COR-L47 (cell line): Measurements from ENCODE around the gene MYOM3.

Experiments
- DNase-seq: peaks from one replicate; lab custom pipeline; 2025; lab: John Stamatoyannopoulos, UW

Gene MYOM3

DNA sequence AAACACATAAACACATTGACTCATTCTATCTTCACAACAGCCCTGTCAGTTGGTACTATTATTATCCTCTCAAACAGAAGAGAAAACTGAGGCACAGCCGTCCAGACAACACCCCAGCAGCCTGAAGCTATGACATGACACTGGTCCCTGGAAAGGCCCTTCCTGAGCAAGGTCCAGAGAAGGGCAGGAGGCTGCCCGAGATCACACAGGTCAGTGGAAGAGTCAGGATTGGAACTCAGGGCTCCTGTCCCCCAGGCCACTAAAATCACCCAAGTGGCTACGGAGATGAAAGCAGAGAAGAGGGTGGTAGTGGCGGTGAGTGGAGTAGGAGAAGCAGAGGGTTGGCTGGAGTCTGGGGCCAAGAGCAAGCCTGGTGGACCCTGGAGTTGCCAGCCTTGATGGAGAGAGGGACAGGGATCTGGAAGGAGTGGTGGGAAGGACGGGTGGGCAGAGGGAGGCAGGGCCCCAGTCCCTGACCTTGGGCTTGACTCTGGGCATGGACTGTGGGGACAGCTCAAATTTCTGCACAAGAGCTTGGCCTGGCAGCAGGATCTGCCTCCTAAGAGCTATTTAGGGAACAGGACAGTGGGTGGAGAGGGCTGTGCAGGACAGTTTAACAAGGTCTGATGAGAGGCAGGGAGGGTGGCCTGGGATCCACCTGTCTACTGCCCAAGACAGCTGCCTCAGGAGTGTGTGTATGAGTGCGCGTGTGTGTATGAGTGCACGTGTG, 15.8 kb downstream of the MYOM3 start:
- no peak for DNase-seq

GRCh38 chr1:24095140-24095859, 16.6 kb downstream of the MYOM3 start:
- no peak for DNase-seq

GRCh38 chr1:24094554-24094953, 17.4 kb downstream of the MYOM3 start:
- no peak for DNase-seq

DNA sequence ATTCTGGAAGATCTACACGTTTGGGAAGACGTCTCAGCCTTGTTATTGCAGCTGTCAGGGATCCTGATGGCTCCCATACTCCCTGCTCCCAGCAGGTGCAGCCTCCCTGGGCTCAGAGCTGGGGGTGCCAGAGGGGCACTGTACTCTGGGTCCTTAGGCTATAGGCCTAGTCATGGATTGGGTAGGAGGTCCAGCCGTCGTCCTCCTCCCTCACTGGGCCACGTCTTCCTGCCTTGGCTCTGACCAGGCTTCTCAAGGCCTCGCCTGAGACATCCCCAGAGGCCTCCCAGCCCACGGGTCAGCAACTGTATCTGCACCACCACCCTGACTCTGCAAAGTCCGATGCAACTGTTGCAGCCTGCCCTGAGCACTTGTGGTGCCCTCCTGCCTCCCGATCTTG, 18.2 kb downstream of the MYOM3 start:
- DNase-seq = no peak

DNA sequence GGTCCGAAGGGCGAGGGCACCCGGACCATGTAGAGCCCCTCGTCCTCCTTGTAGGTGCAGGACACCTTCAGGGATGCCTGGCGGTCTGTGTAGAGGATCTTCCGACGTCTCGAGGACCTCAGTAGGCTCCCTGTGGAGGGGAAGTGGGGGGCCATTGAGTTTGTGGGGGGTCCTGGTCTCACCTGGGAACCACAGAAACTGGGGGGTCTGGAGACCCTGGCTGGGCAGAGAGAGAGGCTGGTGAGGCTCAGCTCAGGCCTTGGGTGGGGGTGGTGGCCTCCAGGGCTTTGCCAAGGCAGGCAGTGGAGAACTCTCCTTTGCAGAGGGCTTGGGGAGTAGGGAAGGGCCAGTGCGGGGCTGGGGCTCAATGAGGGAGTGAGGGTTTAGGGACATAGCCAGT, 19.0 kb downstream of the MYOM3 start:
- no peak for DNase-seq

DNA sequence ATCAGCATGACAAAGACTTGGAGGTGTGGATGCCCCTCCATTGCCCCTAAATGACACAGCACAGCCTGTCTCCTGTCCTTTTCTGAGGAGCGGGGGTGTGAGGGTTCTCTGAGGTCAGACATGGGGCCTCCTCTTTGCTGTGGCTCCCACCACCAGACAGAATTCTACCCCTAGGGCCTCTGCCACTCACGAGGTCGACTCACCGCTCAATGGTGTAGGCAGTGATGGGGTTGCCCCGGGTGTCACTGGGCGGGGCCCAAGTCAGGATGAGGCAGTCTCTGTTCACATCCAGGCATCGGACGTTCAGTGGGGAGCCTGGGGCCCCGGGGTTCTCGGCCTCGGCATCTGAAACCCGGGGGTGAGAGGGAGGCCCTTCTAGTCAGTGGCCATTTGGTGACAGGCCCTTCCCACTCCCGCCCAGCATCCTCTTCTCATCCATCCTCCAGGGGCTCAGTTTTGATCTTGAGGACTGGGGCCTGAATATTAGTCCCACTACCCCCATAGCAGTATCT, 19.9 kb downstream of the MYOM3 start:
- DNase-seq = no peak

DNA sequence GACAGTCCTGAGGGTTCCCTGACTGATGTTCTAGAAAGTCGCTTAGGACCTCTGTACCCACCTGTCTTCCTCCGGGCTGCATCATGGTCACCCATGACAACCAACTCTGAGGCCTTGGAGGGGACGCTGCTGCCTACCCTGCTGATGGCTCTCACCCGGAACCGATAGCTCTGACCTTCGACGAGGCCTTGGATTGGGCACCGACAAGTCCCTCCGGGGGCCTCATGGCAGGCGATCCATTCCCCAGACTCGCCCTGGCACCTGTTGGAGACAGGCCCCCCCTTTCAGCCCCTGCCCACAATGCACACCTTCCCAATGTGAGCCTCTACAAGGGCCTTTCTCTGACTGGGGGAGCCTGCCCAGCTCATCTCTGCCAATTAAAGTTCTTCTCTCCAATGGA, 21.2 kb downstream of the MYOM3 start:
- DNase-seq = no peak

- DNase-seq = no peak
These were observed 22.0 kb downstream of the MYOM3 start for GRCh38 chr1:24089743-24090555.

GRCh38 chr1:24089027-24089742, 22.8 kb downstream of the MYOM3 start:
- DNase-seq = no peak

- DNase-seq = no peak
These were observed 25.5 kb downstream of the MYOM3 start for GRCh38 chr1:24086466-24086865.

DNA sequence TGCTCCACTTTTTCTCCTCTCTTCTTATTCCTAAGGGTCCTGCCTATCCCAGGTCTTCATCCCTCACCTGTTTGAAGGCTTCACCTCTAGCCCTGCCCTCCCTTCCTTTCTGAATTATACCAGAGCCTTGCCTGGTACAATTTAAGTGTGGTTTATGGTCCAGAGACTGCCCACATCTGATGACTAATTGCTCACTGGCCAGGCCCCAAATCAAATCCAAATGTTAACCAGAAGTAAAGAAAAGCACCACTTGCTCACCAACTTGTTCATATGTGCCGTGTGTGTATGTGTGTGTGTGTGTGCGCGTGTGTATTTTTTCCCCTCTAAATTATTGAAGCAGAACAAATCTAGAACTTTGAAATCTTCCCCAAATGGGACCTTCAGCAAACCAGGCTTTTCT, 26.4 kb downstream of the MYOM3 start:
- no peak for DNase-seq

DNA sequence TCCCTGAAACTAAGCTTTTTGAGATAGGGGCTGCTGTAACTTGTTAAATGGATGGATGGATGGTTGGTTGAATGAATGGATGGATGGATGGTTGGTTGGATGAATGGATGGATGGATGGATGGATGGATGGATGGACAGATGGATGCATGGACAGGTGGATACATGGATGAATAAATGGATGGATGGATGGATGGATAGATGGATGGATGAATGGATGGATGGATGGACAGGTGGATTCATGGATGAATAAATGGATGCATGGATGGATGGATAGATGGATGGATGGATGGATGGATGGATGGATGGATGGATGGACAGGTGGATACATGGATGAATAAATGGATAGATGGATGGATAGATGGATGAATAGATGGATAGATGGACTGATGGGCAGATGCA, 26.9 kb downstream of the MYOM3 start:
- DNase-seq = no peak

- DNase-seq = no peak
These were observed 27.9 kb downstream of the MYOM3 start for GRCh38 chr1:24084050-24084449.

- no peak for DNase-seq
These were observed 29.6 kb downstream of the MYOM3 start for GRCh38 chr1:24082372-24082771.

DNA sequence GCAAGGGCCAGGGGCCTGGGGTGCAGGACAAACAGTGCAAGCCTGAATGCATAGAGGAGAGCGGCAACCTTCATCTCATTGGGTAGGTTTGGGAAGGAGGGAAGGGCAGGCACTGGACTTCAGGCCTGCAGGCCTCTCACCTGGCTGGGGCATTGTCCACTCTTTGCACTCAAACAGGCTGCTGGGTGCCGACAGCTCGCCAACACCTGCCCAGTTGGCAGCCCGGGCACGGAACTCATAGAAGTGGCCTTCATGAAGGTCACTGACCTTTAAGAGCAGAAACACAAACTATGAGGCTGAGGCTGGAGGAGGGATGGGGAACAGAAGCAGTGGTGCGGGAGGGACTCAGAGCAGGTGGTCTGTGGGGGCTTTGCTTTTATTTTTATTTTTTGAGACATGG, 30.7 kb downstream of the MYOM3 start:
- no peak for DNase-seq

- no peak for DNase-seq
These were observed 31.8 kb downstream of the MYOM3 start for GRCh38 chr1:24080131-24080530.

DNA sequence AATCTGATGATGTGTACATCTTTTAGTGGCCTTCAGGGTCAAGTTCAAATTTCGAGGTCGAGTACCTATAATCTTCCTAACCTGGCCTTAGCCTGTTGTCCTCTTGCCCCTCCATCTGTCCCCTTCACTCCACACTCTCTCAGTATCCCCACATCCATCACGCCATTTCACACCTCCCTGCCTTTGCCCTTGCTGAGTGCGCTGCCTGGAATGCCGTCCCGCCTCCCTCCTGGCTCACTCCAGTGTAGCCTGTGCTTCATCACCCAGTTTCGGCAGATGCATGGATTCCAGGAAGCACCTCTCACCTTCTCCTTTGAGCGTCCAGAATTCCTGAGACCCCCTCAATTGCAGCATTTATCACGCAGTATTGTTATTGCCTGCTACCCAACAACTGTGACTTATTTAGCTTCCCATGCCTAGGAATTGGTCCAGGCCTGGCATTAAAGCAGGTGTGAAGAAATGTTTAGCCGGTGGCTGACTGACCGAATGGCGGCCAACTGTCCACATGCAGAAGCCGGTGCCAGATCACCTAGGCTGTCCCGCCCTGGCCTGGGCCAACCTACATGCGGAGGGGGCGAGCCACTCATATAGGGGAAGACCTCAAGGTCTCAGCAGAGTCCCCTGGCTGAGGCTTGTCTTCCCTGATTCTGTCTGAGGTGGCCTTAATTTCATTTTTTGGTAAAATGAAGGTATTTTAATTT, 34.5 kb downstream of the MYOM3 start:
- DNase-seq = no peak

DNA sequence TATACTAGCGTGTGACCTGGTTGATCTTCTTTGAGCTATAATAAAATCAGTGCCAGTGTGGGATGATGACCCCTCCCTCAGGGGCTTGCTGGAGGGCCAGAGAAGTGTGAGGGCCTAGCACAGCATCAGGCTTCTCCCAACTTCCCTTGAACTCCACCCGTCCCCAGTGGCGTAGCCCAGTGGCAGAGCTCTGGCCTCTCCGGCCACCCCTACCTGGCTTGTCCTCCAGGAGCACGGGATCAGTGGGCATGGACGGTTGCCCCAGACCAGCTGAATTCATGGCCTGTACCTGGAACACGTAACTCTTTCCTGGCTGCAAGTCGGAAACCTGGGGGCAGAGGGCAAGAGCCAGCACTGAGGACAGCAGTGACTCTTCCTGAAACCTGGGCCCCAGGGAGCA, 36.0 kb downstream of the MYOM3 start:
- no peak for DNase-seq

GRCh38 chr1:24075590-24075854, 36.4 kb downstream of the MYOM3 start:
- DNase-seq = no peak

DNA sequence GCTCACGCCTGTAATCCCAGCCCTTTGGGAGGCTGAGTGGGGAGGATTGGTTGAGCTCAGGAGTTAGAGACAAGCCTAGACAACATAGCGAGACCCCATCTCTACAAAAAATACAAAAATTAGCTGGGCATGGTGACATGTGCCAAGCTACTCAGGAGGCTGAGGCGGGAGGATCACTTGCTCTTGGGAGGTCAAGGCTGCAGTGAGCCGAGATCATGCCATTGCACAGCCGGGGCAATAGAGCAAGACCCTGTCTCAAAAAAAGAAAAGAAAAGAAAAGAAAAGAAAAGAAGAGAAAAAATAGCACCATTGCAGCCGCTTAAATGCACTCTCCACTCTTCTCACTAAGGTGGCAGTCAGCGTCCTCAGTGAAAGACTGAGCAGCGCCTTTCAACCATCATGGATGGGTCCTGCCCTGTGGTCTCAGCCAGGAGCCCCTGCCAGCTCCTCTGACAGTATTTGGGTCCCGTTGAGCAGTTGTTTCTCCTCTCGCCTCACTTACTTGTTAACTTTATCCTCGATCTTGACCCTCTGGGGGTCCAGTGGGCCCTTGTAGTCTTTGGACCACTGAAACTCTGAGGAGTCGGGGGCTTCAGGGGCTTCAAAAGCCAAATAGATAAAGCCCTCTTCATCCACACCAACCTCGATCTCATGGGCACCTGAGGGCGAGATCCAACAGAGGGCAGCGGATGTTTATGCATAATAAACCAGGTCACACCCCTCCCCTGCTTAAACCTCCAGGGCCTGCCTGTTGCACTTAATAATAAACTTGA, 36.9 kb downstream of the MYOM3 start:
- no peak for DNase-seq

DNA sequence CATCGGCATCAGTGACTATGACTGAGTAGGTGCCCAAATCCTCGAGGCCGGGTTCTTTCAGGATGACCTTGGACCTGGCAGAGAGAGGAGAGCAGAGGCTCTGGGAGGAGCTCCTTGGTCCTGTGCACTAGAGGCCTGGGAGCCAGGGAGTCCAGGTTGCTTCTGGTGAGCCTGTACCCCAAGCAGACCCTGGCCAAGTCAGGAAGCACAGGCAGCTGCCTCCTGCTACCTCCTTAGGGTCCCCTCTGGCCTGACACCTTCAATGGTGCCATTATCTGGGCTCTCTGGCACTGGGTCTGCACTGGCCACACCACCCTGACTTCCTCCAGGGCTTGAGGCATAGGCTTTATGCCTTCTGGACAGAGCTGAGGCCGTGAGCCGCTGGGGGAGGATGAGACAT, 37.7 kb downstream of the MYOM3 start:
- DNase-seq = no peak
